GM23248 (cell line): ENCODE measurements around the gene DDX10.

Experiments
- EZH2 ChIP-seq: fragments of 200-600 bp; sonication (generic); IDR thresholded peaks from 2 replicates; pipeline ENCODE4 v1.6.1; 2018; ENCODE audit warnings: antibody characterized with exemption, mild to moderate bottlenecking; ENCODE audit not compliant: insufficient read depth, poor library complexity, severe bottlenecking
- EZH2phosphoT487 ChIP-seq: fragments of 200-600 bp; sonication (generic); IDR thresholded peaks from 2 replicates; pipeline ENCODE4 v1.6.1; 2018; ENCODE audit warnings: antibody characterized with exemption, moderate library complexity, mild to moderate bottlenecking, low read depth; ENCODE audit not compliant: insufficient read depth

- TF ChIP-seq EZH2 (no peak), EZH2phosphoT487 (no peak)
Observed at GRCh38 chr11:108618529-108618928, 46.3 kb upstream of the DDX10 start.
